ENCODE results near the gene SGMS1. TPM values are rescaled to one million over a fixed set of nuclear protein-coding genes. Genes with fewer than 3 reads are reported as not detected.

SGMS1 gene
- total RNA-seq, 1 experiment from 2014 or later: 20.4 TPM

DNA sequence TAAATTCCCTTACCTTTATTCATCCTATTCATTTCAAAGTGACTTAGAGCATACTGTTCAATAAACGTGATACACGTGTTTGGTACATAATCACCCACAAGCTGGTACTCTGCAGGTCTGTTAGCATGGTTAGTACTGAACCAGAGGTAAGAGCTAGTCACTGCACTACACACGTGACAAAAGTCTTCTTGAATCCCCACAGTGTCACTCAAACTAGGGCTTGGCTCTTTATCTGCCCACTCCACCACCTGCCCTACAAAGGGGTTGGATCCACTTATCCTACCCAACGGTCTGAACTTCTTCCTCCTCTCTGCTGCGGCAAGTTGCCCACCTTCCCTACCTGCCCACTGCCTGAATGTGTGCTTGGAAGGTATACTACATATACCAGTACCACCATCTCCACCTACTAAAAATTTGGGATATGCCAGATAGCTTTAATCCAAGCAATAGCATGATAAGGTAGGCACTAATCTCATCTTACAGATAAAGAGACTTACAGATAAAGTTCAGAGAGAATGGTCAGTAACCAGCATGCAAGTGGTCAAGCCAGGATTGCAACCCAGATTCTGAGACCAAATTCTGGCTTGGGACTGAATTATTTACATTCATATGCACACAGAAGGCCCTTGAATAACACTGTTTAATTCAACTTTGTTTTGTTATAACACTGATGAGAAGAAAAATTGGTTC, 92.2 kb downstream of the SGMS1 start:
- DNase-seq: no peak
- Histone ChIP-seq H3K27me3 (ENCODE audit: insufficient read depth, low read length) (no peaks in the 10 kb centered on the region), H4K91ac (ENCODE audit: insufficient read length, low read depth, low read length) (no peak overlapping the region), H3K9ac (ENCODE audit: extremely low read depth, insufficient read length, low read length) (no peak overlapping the region), H3K27ac (ENCODE audit: insufficient read length, low read depth, low read length) (no peak overlapping the region), H3K4ac (ENCODE audit: low read depth, low read length) (no peak overlapping the region), H2BK5ac (ENCODE audit: insufficient read length, low read length) (no peak overlapping the region), H3K23me2 (ENCODE audit: insufficient read length, low read depth, low read length, poor library complexity, severe bottlenecking) (no peaks in the 10 kb centered on the region), H3K79me1 (ENCODE audit: insufficient read depth, low read depth, low read length, poor library complexity, severe bottlenecking) (no peaks in the 10 kb centered on the region), H4K8ac (replicated peaks; ENCODE audit: insufficient read length, low read depth, low read length) (no peak overlapping the region), H2BK20ac (ENCODE audit: low read depth, low read length, poor library complexity, severe bottlenecking) (no peak overlapping the region), H2BK15ac (ENCODE audit: low read depth, low read length) (no peak overlapping the region), H4K20me1 (ENCODE audit: control insufficient read depth, insufficient read depth, insufficient read length) (no peaks in the 10 kb centered on the region), H4K5ac (ENCODE audit: insufficient read length, low read depth, low read length) (no peak overlapping the region), H2AFZ (ENCODE audit: low read length) (no peak overlapping the region), H3K18ac (ENCODE audit: insufficient read length, low read depth, low read length) (no peak overlapping the region), H3K14ac (ENCODE audit: insufficient read depth, low read length) (no peak overlapping the region), H3T11ph (ENCODE audit: low read length) (no peak overlapping the region), H3K4me1 (ENCODE audit: insufficient read depth, low read length) (no peaks in the 10 kb centered on the region), H3K79me2 (ENCODE audit: insufficient read depth, low read length) (no peaks in the 10 kb centered on the region), H2BK12ac (ENCODE audit: insufficient read length, low read depth, low read length) (no peak overlapping the region), H3K23ac (ENCODE audit: insufficient read length, low read depth, low read length) (no peak overlapping the region), H2BK120ac (ENCODE audit: low read depth, low read length, poor library complexity, severe bottlenecking) (no peak overlapping the region), H3K4me2 (ENCODE audit: insufficient read depth, insufficient read length, low read length) (no peak overlapping the region), H3K56ac (ENCODE audit: insufficient read length, low read depth, low read length) (peak overlapping the region; percentile 55), H2AK5ac (ENCODE audit: insufficient read length, low read length) (no peak overlapping the region), H3K9me3 (ENCODE audit: control insufficient read depth, low read depth, low read length) (no peaks in the 10 kb centered on the region)
- Mint-ChIP-seq H3K9me3 (no peaks in the 10 kb centered on the region), H3K4me1 (peaks cover 6% of the 10 kb centered on the region in 2 experiments), H3K4me3 (no peak overlapping the region), H3K36me3 (ENCODE audit: insufficient read depth in 1 of 3, low read depth in 3 of 3) (no peaks in the 10 kb centered on the region), H3K27me3 (ENCODE audit: low read depth) (no peaks in the 10 kb centered on the region), H3K27ac (no peak overlapping the region)
- WGBS (ENCODE audit: extremely low coverage, insufficient read length, low lambda C conversion rate): no CpG with 5 or more reads among the region's 5 CpGs
- TF ChIP-seq CTCF (conservative IDR thresholded peaks at IDR 0.05): no peak
